IPS DF 19.7 (cell line): Measurements from ENCODE around the gene SENP3.
"Not testable (repeated sequence)": the region's sequence is repeated elsewhere in the genome, so short reads cannot be mapped to it uniquely, and the experiment has no call there.

Experiments used
- DNase-seq: peaks from one replicate; pipeline ENCODE4 v3.0.0-alpha.2; 2013; ENCODE audit warnings: low read depth, low spot score

Gene SENP3

DNA sequence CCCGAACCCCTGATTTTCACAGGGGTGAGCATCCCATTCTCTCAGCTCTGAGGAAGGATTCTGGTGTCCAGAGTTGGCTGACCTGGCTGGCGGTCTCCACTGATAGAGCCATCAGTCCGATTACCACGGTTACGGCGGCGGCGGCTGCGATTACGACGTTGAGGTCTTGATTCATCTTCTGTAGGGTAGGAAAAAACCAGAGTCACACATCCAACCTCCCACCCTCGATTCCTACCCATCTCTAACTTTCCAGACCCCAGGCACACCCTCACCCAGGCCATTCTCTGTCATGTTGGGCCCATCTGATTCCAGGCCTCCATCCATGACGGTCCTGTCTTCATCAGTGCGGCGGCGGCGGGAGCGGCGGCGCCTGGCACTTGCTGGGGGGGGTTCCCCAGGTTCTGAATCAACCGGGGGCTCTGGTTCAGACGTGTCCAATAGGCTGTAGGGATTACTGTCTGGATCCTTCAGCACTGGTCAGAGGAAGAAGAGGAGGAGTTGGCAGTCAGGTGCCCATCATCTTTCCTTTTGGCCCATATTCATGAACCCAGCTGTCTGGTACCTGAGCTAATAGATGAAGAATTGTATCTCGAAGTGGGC, 30.8 kb downstream of the SENP3 start:
- no peak for DNase-seq

DNA sequence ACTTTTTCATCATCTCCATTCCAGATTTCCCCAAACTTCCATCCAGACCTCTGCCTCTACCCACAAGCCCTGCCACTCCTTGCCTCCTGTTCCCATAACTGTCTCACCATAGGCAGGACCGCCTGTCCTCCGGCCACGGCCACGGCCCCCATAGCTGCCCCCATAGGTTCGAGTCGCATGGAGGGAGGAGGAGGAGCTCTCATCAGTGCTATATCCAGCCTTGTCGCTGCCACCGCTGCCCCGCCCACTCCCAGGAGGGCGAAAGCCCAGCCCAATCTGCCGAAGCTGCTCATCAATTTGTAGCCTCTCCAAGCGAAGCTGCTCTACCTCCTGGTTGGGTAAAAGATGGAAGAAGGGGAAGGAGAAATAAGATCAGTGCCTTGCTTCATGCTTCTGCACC, 31.6 kb downstream of the SENP3 start:
- no peak for DNase-seq

DNA sequence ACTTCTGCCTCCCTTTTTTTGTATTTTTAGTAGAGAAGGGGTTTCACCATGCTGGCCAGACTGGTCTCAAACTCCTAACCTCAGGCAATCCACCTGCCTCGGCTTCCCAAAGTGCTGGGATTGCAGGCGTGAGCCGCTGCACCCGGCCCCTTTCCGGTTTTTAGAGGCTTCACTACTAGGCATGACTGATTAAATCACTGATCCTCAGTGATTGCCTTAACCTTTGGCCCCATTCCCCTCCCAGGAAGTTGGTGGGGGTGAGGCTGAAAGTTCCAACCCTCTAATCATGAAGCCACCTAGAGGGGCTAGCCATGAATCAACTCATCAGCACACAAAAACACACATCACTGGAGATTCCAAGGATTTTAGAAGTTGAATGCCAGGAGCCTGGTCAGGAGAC, 35.8 kb downstream of the SENP3 start:
- DNase-seq = not testable (repeated sequence)

DNA sequence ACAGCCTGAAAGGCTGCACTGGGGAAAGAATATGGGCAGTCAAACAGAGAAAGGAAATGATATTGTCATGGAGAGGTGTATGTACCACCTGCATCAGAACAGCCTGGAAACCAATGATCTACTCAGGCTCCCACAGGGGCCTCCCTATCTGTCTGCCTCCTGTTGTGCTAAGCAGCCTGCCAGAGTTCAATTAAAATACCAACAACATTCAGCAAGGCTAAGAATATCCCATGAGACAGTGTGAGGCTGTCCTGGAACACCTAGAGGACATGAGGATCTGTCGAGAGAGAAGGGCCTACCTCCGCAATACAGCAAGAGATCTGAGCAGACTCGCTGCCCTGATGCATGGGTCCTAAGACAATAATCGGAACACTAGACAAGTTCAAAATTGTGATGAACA, 44.6 kb downstream of the SENP3 start:
- DNase-seq = no peak

DNA sequence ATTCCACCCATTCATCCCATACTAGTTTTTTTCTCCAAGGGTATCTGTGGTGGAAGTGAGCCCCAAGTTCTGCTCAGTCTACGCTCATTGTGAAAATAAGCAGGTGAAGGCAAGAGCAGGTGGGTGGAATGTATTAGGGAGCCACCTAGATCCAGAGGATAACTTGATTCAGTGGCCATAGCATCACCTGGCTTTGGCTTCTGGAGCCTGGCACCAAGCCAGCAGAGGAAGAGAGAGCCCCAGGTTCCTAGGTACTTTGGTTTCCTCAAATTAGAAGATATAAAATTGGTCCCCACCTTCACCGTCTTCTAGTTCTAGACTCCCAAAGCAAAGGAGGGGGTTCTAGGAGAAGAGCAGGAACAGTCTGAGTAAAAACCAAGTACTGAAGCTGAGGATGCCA, 48.9 kb downstream of the SENP3 start:
- no peak for DNase-seq

DNA sequence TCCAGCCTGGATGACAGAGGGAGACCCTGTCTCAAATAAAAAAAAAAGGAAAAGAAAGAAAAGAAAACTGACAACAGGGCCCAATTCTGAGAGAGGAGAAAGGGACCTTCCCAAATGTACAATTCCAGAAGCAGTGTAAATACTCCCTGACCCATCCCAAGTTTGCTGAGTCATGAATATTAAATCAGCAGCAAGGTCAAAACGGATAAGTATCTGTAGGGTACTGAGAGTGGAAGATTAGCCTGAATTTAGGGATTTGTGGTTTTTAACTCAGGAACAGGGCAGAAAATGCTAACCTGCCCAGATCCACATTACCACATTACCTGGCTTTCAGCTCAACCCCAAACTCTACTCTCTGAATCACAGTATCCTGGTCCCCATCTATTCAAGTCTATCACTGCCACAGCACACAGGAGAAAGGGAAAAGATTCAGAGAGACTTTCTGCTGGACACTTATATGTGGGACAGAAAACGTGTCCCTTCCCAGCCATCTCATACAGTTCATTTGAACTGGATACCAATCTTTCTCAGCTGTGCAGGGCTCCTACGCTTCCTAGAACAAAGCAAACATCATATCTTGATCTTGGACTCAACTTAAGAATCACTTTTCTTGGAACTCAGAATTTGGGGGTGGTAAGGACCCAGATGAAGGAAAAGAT, 50.0 kb downstream of the SENP3 start:
- no peak for DNase-seq

DNA sequence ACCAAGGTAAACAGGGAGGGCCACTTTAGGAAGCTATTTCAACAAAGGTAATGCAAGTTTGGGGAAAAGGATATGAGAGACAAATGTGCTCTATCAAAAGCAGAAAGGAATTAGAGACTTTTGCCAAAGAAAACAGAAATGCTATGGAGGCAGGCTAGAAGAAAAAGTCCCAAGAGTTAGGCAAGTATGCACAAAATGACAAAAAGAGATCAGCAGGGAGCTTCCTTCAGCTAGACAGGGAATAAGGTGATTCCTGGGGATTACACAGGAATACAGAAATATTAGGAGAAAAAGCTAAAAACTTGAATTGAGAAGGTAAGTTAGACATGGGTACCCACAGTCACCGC, 50.5 kb downstream of the SENP3 start:
- DNase-seq = no peak

DNA sequence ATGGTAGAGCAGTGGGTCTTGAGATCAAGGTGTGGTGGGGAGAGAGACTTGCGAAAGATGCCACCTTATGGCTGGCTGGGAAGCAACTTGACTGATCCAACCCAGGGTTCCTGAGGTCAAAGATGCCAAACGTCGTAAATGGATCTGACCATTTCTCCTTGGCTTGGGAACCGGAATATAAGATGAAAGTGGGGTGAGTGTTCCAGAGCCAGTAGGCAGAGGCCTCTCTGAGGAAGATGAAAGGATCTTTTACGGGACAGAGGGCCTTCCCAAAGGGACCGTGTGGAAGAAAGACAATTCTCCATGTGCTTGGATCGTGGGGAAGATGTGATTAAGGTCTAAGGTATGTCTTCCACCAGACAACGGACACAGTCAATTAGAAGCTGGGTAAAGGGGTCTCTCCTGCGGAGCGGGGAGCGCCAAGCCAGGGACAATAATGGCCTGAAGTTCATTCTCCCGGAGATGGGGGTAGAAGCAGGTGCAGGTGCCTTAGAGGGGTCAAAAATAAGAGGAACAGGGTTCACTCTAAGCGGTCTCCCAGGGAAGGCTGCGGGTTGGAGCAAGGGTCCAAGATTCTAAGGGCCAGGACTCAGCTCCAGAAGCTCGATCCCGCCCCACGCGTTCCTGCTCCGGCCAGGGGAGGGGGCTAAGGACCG, 52.2 kb downstream of the SENP3 start:
- DNase-seq = no peak

DNA sequence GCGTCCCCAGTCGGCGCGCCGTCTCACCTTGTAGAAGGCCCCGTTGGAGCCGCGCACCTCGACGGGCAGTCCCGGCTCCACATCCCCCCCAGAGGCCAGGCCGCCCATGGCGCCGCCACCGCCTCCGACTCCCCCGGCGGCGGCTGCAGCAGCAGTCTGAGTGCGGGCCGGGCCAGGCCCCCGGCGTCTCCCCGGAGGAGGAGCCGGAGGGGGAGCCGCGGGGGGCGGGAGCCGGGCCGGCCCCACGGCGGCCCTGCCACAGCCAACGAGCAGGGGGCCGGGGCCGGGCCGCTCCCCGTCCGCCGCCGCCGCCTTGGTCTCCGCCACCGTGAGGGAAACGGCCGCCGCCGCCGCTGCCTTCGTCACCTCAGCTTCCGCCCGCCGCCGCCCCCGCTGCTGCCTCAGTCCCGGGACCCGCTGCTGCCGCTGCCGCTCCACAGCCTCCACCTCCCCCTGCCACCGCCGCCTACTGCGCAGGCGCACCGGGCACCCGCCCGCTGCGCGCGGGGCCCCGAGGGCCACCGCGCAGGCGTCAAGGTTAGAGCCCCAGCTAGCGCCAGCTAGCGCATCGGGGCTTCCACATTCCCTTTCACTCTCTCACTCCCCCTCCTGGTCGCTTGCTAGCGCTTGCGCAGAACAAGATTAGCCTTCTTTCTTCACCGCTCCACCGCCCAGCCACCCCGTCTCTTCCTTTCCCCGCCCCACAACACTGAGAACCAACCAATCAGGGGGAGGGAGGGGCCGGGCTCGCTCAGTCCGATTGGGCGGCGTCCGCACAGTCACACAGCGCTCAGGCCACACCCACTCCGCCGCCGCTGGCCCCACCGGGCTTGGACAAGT, 52.9 kb downstream of the SENP3 start, which contains the start of gene FXR2:
FXR2 (minus strand) TSS at position 473 of the 840 bp plus-strand sequence; CDS start at position 108, 365 bp downstream.
- peak; percentile 98 for DNase-seq

DNA sequence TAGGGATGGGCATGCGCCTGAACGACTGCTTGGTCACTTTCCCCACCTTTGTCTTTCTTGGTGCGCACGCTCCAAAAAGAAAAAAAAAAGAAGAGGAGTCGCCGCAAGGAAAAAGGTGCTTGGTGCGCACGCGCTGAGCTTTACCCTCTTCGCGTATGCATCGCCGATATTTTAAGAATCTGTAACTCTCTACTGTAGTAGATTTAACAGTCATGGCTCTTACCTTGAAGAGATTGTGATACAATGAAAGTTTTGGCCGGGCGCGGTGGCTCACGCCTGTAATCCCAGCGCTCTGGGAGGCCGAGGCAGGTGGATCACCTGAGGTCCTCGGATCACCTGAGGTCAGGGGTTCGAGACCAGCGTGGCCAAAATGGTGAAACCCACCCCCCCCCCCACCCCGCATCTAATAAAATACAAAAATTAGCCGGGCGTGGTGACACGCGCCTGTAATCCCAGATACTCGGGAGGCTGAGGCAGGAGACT, 53.6 kb downstream of the SENP3 start:
- DNase-seq = no peak

DNA sequence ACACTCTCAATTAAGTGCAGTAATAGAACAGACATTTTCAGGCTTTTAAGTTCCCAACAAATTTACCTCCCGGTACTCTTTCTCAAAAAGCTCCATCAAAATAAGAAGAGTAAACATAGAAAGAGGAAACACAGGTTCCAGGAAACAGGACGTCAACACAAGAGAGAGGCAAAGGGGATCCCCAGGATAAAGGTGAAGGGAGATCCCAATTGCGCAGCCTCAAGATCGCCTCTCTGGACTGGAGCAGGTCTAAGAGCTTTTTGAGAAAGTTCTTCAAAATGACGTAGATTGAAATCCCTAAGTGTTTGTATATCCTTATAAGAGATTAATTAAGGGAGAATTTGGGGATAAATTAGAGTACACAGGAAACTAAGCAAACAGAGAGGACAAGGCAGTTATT, 56.9 kb downstream of the SENP3 start:
- DNase-seq = no peak

DNA sequence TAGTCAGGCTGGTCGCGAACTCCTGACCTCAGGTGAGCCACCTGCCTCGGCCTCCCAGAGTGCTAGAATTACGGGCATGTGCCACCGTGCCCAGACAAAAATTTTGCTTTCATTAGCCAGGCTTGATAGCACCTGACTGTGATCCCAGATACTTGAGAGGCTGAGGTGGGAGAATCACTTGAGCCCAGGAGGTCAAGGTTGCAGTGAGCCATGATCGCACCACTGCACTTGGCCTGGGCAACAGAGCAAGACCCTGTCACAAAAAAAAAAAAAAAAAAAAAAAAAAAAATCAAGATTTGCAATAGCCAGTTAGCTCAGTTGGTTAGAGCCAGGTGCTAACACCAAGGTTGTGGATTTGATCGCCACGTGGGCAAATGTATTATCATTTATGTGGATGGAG, 59.1 kb downstream of the SENP3 start:
- DNase-seq = no peak
